Stimulated activated CD4-positive, alpha-beta T cell treated with anti-CD3 and anti-CD28 coated beads, Interleukin-12 subunit alpha, Interleukin-12 subunit beta, amount 100 ng/mL, for 4 hours (primary cell): ENCODE measurements around the gene RILP.

ENCODE experiments used
- DNase-seq: peaks from one replicate; pipeline ENCODE4 v3.0.0-alpha.2; 2020

Gene RILP

GRCh38 chr17:1627982-1628855 is 21.4 kb downstream of the RILP start, which contains the start of gene SLC43A2:
Gene SLC43A2, minus strand, starts transcription at chr17:1628834. Its CDS starts 960 bp downstream, at chr17:1627874.
- DNase-seq, result peak; percentile 76

- DNase-seq, result no peak
These were observed 22.3 kb downstream of the RILP start for GRCh38 chr17:1627182-1627981.

GRCh38 chr17:1626333-1626732 is 23.3 kb downstream of the RILP start:
- DNase-seq, result no peak

GRCh38 chr17:1625581-1625980 is 24.1 kb downstream of the RILP start:
- DNase-seq, result no peak

- no peak for DNase-seq
These were observed 24.6 kb downstream of the RILP start for GRCh38 chr17:1625053-1625452.

GRCh38 chr17:1624650-1625049 is 25.0 kb downstream of the RILP start:
- DNase-seq, result no peak

GRCh38 chr17:1623057-1623630 is 26.5 kb downstream of the RILP start:
- DNase-seq, result no peak

GRCh38 chr17:1621273-1621954 is 28.3 kb downstream of the RILP start:
- no peak for DNase-seq

GRCh38 chr17:1620486-1620885 is 29.2 kb downstream of the RILP start:
- DNase-seq, result no peak

GRCh38 chr17:1617620-1618174 is 32.0 kb downstream of the RILP start:
- no peak for DNase-seq

GRCh38 chr17:1616101-1616500 is 33.6 kb downstream of the RILP start:
- DNase-seq, result no peak

- no peak for DNase-seq
These were observed 37.3 kb downstream of the RILP start for GRCh38 chr17:1612400-1612799.

- DNase-seq, result no peak
These were observed 38.0 kb downstream of the RILP start for GRCh38 chr17:1611715-1612114.

- DNase-seq, result no peak
These were observed 41.0 kb downstream of the RILP start for GRCh38 chr17:1608676-1609075.

GRCh38 chr17:1607971-1608320 is 41.7 kb downstream of the RILP start:
- DNase-seq, result no peak

GRCh38 chr17:1606352-1606985 is 43.2 kb downstream of the RILP start:
- DNase-seq, result no peak

- no peak for DNase-seq
These were observed 43.9 kb downstream of the RILP start for GRCh38 chr17:1605681-1606351.

- no peak for DNase-seq
These were observed 44.7 kb downstream of the RILP start for GRCh38 chr17:1604831-1605528.

- DNase-seq, result no peak
These were observed 48.1 kb downstream of the RILP start for GRCh38 chr17:1601571-1601970.

GRCh38 chr17:1598399-1599095 is 51.1 kb downstream of the RILP start:
- no peak for DNase-seq
